NCI-H524 treated with DMSO at 0.1 percent for 48 hours (cell line): ENCODE data around the gene SAMD14.

Source experiments
- DNase-seq: peaks from one replicate; lab custom pipeline; 2025; lab: John Stamatoyannopoulos, UW

Gene SAMD14

DNA sequence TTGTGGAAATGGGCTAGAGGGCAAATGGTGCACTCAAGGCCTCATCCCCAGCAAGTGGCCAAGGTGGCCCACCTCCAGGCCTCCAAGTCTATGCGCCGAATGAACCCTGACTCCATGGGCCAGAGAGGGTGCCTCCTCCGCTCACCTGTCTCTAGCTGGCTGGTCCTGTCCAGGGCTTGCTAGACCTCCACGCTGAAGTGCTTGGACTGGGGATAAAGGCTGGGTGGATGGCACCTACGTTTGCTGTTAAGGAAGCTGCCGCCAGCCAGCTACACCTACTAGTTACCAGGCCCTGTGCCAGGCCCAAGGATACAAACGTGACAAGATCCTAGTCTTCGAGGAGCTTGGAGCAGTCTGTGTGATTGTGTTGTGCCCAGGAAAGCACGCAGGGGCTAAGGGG, 35.1 kb upstream of the SAMD14 start:
- no peak for DNase-seq

GRCh38 chr17:50164697-50164988, 34.7 kb upstream of the SAMD14 start:
- DNase-seq = no peak

DNA sequence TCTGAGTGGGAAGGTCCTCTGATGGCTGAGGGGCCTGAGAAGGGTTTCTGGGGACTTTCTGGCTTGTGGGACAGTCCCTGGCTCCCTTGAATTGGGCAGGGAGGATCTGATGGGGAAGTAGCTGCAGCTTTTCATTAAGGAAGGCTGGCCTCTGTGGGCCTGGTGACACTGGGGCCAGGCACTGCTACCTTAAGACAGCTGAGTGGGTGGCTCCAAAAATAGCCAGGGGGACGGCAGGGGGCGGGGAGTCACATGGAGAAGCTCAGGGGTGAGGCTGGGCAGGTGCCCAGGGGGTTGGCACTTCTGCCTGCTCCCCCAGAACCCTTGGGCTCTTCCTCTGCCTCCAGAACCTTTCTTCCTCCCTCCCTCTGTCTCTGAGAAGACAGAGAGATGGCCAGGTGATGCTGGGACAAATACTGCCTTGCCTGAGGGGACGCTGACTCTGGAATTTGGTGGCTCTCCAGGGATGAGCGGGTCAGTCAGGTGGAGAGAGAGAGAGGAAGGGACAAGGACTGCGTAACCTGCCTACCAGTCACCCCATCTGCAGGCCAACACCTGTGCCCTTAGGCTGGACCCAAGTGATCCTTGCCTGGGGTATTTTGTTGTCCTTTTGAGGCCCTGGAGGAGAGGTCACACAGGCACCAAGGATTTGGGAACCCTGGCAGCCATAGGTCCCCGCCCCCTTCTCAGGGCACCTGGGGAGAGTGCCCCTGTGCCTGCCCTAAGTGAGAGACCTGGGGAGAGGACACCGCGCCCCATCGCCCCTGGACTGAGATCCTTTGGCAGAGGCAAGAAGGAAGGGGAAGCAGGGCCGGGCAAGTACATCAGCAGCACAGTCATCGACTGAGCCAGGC, 34.1 kb upstream of the SAMD14 start:
- no peak for DNase-seq

- no peak for DNase-seq
Observed at GRCh38 chr17:50162466-50163254, 32.7 kb upstream of the SAMD14 start.

DNA sequence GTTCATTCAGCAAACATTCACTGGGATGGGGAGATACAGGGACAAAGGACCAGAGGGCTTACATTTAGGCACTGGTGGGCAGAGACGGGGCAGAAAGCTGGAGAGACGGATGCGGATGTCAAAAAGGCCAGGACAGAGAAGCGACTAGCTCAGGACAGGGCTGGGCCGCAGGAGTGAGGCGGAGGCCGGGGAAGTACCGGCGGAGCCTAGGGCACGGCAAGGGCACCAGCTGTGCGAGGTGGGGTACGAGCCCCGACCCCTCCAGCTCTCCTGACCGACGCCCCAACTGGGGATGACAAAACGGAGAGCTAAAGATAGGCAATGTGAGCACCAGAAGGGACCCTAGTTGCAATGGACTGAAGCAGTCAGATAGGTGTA, 31.9 kb upstream of the SAMD14 start:
- no peak for DNase-seq

DNA sequence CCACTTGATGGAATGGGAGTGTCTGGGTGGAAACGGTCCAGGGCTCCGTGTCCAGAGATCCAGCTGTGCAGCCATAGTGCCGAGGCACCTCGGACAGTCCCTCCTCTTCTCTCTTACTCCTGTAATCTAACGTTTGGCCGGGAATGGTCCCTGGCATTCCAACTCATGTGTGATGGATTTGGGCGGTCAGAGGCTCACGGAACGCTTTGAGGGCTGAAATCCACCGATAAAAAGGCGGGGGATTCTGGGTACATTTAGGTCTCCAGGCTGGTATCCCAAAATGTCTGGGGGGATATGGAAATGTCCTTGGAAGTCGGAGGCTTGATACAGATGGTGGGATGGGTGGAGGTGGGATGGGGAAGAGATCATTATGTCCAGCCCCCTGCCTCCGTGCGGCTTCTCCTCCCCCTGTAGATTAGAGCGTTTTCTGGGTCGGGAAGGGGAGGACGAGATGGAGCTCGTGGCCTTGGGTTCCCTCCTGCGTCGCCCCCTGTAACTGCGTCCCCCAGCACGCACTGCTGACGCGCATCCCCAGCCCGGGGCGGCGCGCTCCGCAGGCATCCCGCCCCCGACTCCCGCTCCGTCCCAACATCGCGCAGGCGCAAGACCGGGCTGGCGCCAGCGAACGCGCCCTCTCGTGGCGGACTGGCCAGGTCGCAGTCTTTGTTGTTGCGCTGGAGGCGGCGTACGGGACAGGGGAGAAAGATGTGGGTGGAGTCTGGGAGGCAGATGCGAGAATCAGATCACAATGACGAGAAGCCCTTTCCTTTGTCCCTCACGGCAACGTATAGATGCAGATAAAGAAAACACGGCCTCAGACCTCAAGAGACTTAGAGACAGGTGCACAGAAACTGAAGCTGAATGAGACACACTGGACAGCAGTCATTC, 31.3 kb upstream of the SAMD14 start:
- DNase-seq = peak; percentile 69

- DNase-seq = no peak
Observed at GRCh38 chr17:50157891-50158290, 27.9 kb upstream of the SAMD14 start.

DNA sequence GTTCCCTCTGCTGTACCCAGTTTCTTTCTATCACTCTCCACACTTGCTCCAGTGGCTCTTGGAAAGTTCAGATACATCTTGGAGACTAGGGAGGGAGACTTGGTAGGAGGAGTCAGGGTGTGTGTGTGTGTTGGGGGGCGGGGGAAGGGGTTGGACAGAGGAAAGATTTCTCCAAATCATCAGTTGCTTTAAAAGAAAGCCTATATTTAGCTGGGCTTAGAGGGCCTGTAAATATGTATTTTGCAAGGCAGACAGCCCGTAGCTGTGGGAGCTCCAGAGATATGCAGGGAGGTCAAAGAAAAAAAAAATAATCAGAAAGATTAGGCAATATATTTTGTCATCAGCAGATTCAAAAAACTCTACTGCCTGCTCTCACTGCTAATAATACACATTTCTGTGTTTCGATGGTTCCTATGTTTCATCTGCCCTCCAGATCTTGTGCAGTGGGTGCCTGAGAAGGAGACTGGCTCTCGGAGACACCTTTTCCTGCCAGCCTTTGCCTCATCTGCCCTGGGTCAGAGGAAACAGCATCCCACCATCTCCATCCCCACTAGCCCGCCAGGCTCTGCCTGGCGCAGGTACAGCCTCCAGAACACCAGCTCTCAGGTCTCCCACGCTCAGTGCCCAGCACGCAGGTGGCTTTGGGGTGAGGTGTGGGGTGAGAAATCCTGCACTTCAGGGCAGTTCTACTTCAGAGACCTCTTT, 25.3 kb upstream of the SAMD14 start:
- DNase-seq = no peak

DNA sequence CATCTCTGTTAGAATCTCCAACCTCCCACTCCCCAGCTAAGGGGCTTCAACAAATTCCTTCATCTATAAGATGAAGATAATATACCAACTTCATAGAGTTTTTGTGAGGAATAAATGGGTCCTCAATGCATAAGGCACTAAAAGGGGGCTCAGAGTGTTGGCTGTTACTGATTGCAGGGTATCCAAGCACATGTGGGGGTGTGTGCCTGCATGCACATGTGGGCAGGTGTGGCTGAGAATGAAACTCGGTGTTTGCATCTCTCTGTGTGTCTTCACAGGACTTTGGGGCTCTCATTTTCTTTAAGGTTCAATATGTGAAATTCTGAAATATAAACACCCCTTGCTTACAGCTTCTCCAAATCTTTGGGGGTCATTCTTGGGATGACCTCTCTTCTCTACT, 24.6 kb upstream of the SAMD14 start:
- DNase-seq = no peak

GRCh38 chr17:50153650-50154575, 24.0 kb upstream of the SAMD14 start:
- DNase-seq = no peak

DNA sequence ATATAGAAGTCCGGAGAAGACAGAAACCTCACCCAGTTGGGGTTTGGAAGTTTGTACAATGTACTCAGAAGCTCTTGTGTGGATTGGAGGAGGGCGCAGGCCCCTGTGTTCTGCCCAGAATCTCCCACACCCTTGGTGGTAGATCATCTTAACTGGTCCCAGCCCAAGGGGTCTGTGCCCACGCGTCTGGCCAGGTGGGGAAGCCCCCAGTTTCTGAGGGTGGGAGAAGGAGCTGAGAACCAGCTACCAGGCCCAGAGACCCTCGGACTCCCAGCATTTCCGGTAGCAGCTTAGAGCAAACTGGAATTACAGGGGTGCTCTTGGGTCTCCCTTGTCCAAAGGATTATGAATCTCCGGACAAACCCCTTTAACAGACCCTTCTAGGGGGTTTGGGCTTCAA, 22.8 kb upstream of the SAMD14 start:
- no peak for DNase-seq

DNA sequence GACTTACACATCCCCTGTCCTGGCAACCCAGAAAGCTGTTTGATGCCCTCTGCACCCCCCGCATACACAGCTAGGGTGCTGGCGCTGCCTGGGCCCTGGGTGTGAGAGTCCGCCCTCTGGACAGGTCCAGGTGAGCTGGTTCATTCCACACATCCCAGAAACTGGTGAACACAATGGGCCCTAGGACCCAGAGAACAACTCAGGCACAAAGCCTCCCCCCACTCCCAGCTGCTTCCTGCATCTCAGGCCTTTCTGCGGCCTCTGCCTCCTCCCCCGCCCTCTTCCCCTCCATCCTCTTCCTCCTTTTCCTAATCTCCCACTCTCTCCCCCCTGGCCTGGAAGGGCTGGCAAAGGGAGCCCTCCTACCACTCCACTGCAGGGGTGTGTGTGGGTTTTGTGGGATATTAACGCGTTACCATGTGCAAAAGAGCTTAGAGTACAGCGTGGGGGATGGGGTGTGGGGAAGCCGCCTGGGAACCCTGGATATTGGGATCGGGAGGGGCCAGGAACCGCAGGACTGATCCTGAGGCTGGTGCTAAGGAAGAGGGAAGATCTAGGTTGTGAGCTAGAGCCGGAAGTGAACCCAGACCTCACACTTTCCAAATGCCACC, 22.1 kb upstream of the SAMD14 start:
- peak; percentile 78 for DNase-seq

GRCh38 chr17:50151041-50151936, 21.3 kb upstream of the SAMD14 start:
- DNase-seq = peak; percentile 69

GRCh38 chr17:50150354-50151040, 20.5 kb upstream of the SAMD14 start, which contains the start of gene PPP1R9B:
PPP1R9B (minus strand) TSS chr17:50150677; CDS start chr17:50150513, 164 bp downstream.
- no peak for DNase-seq

GRCh38 chr17:50149417-50150353, 19.7 kb upstream of the SAMD14 start:
- DNase-seq = no peak

GRCh38 chr17:50149091-50149416, 19.1 kb upstream of the SAMD14 start:
- DNase-seq = no peak

DNA sequence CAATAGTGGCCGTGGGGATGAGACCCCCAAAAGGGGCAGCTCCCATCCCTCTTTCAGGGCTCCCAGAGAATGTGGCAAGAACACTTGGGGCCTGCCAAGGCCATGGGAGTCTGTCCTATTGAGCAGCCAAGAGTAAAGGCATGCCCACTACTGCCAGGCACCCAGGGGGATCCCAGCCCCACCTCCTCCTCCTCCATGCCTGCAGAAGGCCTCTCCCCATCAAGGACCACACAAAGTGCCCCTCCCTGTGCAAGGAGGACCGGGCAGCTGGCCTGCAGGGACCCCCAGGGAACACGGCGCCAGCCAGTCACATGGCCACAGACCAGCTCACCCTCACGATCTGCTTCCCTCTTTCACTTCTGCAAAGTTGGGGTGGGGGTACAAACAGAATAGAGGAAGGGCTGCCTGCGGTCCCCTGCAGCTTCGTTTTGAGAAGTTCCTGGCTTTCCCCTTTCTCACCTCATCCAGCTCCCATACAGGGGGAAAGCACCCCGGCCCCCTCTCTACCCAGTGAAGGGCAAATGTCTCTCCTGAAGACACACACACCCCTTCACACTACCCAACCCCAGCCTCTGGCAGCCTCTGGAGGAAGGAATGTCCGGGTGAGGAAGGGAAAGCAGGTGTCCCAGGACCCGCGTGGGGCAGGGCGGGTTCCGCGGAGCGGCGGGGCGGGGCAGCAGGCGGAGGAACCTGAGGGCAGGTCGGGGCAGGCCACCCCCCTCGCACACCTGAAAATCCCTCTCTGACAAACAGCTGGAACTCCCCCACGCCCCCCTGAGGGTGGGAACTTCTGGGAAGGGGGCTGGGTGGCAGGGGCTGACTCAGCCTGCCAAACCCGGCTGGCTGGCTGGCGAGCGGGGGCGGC, 18.5 kb upstream of the SAMD14 start:
- DNase-seq = no peak
